ENCODE measurements around the gene BTBD17. TPM values are rescaled to one million over a fixed set of nuclear protein-coding genes. Genes with fewer than 3 reads are reported as not detected.

BTBD17 gene
- total RNA-seq, 2 donors from 2014 or later: 0.22 TPM; not detected in 1

DNA sequence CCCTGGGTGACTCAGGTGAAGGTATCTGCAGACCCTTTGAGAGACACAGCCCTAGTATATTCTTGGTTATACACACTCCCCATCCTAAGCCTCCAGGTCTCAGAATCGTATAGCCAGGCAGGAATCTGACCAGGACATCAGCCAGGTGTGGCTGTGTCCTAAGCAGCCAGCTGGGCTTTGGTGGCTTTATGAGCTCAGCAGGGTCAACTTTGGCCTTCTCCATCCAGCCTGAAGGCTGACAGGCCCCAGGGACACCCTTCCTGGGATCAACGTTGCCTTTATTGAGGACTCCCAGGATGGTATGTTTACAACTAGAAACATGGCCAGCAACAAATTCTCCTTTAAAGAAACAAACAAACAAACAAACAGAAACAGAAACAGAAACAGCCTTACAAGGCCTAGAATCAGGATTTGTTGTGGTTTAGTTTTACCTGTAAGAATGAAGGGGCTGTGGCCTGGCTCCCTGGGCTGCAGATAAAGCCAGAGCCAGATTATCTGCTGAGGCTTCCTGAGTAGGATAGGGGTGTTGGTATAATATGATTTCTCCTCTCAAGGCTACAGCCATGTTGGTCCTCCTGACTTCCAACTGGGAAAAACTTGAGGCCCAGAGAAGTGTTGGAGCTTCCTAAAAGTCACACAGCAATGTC is 27.2 kb downstream of the BTBD17 start:
- Histone ChIP-seq H3K27me3 (no peaks in the 10 kb centered on the region), H3K27ac (no peak overlapping the region), H3K9me3 (no peaks in the 10 kb centered on the region), H3K4me3 (no peak overlapping the region), H3K36me3 (no peaks in the 10 kb centered on the region), H3K9ac (ENCODE audit: low read depth in 2 of 2, low read length in 2 of 2) (no peak overlapping the region), H3K4me1 (no peaks in the 10 kb centered on the region)
- DNase-seq: no peak
- TF ChIP-seq, protein P1, sequence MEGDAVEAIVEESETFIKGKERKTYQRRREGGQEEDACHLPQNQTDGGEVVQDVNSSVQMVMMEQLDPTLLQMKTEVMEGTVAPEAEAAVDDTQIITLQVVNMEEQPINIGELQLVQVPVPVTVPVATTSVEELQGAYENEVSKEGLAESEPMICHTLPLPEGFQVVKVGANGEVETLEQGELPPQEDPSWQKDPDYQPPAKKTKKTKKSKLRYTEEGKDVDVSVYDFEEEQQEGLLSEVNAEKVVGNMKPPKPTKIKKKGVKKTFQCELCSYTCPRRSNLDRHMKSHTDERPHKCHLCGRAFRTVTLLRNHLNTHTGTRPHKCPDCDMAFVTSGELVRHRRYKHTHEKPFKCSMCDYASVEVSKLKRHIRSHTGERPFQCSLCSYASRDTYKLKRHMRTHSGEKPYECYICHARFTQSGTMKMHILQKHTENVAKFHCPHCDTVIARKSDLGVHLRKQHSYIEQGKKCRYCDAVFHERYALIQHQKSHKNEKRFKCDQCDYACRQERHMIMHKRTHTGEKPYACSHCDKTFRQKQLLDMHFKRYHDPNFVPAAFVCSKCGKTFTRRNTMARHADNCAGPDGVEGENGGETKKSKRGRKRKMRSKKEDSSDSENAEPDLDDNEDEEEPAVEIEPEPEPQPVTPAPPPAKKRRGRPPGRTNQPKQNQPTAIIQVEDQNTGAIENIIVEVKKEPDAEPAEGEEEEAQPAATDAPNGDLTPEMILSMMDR (IDR thresholded peaks at IDR 0.05): no peak
- intact Hi-C loops (cut with DNase I): no loop called here

DNA sequence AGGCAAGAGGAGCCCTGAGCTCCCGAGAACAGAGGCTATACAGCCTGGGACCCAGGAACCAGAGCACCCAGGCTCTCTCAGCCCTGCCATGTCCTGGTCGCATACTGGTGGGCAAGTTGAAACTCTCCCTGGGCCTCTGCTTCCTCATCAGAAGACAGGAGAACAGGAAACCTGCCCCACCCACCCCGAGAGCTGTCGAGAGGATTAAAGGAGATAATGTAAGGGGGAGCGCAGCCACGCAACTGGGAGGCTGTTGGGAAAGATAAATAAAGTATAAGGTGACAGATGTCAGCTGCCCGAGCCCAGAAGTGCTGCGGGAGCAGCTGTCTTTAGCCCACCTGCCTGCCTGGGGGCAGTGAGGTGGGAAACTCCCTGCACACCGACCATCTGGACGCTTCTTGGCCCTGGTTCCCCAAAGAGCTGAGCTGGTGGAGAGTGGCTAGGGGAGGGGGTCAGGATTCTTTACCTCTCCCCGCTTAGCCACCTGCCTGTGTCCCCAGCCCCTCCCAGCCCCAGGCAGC is 28.8 kb downstream of the BTBD17 start:
- Histone ChIP-seq H3K27me3 (no peaks in the 10 kb centered on the region), H3K36me3 (no peaks in the 10 kb centered on the region), H3K9ac (ENCODE audit: low read depth in 2 of 2, low read length in 2 of 2) (no peak overlapping the region), H3K4me3 (no peak overlapping the region), H3K4me1 (no peaks in the 10 kb centered on the region), H3K27ac (no peak overlapping the region), H3K9me3 (no peaks in the 10 kb centered on the region)
- peak; percentile 31 for DNase-seq
- intact Hi-C loops (cut with DNase I): no loop called here
- TF ChIP-seq, protein P1 (IDR thresholded peaks at IDR 0.05): no peak

- Histone ChIP-seq H3K27ac (no peak overlapping the region), H3K9ac (ENCODE audit: low read depth in 2 of 2, low read length in 2 of 2) (no peak overlapping the region), H3K4me1 (no peaks in the 10 kb centered on the region), H3K4me3 (no peak overlapping the region), H3K27me3 (peaks cover 2% of the 10 kb centered on the region), H3K36me3 (no peaks in the 10 kb centered on the region), H3K9me3 (no peaks in the 10 kb centered on the region)
- intact Hi-C loops (cut with DNase I): no loop called here
- TF ChIP-seq, protein P1 (IDR thresholded peaks at IDR 0.05): no peak
- DNase-seq: no peak
Observed at GRCh38 chr17:74332017-74332650, 29.5 kb downstream of the BTBD17 start.

DNA sequence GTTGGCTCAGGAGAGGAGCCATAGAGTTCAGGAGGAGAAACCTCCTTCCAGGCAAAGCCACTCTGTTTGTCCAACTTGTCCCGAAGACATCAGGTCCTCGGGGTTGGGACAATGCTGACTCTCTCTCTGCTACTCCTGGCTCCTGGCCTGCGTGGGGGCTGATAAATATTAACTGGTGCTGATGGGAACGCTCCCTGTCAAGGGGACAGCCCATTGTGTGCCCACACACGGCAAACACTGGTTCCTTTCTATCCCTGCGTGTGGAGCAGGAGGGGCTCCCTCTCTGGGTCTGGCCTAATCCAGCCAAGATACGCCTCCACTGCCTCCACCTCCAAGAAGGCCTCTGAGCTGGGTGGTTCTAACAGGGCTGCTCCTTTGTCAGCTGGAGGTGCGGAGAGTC is 31.2 kb downstream of the BTBD17 start:
- intact Hi-C loops (cut with DNase I): no loop called here
- Histone ChIP-seq H3K9ac (ENCODE audit: low read depth in 2 of 2, low read length in 2 of 2) (no peak overlapping the region), H3K27ac (no peak overlapping the region), H3K4me3 (no peak overlapping the region), H3K36me3 (no peaks in the 10 kb centered on the region), H3K27me3 (peaks cover 19% of the 10 kb centered on the region), H3K9me3 (no peaks in the 10 kb centered on the region), H3K4me1 (no peaks in the 10 kb centered on the region)
- no peak for DNase-seq
- TF ChIP-seq, protein P1 (IDR thresholded peaks at IDR 0.05): no peak

DNA sequence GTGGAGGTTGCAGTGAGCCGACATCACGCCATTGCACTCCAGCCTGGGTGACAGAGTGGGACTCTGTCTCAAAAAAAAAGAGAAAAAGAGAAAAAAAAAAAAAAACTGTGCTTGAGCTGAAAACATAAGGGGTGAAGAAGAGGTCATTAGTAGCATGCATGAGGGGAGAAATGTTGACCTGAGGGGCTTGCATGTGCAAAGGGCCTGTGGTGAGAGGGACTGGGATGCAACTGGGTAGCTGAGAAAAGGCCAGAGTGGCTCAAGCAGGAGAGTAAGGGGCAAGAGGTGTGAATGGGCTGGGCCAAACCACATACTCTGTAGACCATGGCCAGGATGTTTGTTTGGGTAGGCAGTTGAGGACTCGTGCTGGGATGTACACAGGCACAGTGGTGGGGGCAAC is 32.3 kb downstream of the BTBD17 start:
- DNase-seq: no peak
- H3K4me1 ChIP-seq: no peaks in the 10 kb centered on the region
- no peak overlapping the region for H3K27ac ChIP-seq
- intact Hi-C loops (cut with DNase I): no loop called here
- H3K4me3 ChIP-seq: no peak overlapping the region
- H3K36me3 ChIP-seq: no peaks in the 10 kb centered on the region
- TF ChIP-seq, protein P1 (IDR thresholded peaks at IDR 0.05): no peak
- H3K9ac ChIP-seq (ENCODE audit: low read depth in 2 of 2, low read length in 2 of 2): no peak overlapping the region
- H3K9me3 ChIP-seq: no peaks in the 10 kb centered on the region
- H3K27me3 ChIP-seq: peaks cover 21% of the 10 kb centered on the region

Data from colonic mucosa (tissue), 4 donors.